Stimulated activated CD4-positive, alpha-beta T cell treated with anti-CD3 and anti-CD28 coated beads, Interleukin-12 subunit alpha, Interleukin-12 subunit beta, amount 100 ng/mL, for 48 hours (primary cell): ENCODE results near the gene OSBPL6.

ENCODE experiments used
- DNase-seq, 3 donors: peaks; one replicate each; pipeline ENCODE4 v3.0.0-alpha.2; 2020; ENCODE audit warnings: low read depth in 2 of 3, low spot score in 1 of 3

OSBPL6 gene

GRCh38 chr2:178237488-178238153 lies 43.3 kb downstream of the OSBPL6 start:
- no peak for DNase-seq

GRCh38 chr2:178238154-178238521 lies 43.8 kb downstream of the OSBPL6 start:
- no peak for DNase-seq

GRCh38 chr2:178238750-178239149 lies 44.4 kb downstream of the OSBPL6 start:
- DNase-seq: no peak

GRCh38 chr2:178241844-178242551 lies 47.7 kb downstream of the OSBPL6 start:
- no peak for DNase-seq

- DNase-seq: no peak
Measured at GRCh38 chr2:178242552-178242883, 48.2 kb downstream of the OSBPL6 start.

GRCh38 chr2:178243961-178244360 lies 49.6 kb downstream of the OSBPL6 start:
- no peak for DNase-seq

GRCh38 chr2:178244777-178245176 lies 50.5 kb downstream of the OSBPL6 start:
- DNase-seq: no peak

GRCh38 chr2:178246696-178247095 lies 52.4 kb downstream of the OSBPL6 start:
- DNase-seq: no peak

- no peak for DNase-seq
Measured at GRCh38 chr2:178247250-178247649, 52.9 kb downstream of the OSBPL6 start.

GRCh38 chr2:178250429-178250828 lies 56.1 kb downstream of the OSBPL6 start:
- no peak for DNase-seq

- no peak for DNase-seq
Measured at GRCh38 chr2:178251151-178251955, 57.0 kb downstream of the OSBPL6 start.

- no peak for DNase-seq
Measured at GRCh38 chr2:178256382-178257042, 62.2 kb downstream of the OSBPL6 start.

- no peak for DNase-seq
Measured at GRCh38 chr2:178257127-178257526, 62.8 kb downstream of the OSBPL6 start.

GRCh38 chr2:178258916-178259315 lies 64.6 kb downstream of the OSBPL6 start:
- no peak for DNase-seq

GRCh38 chr2:178263159-178263860 lies 69.0 kb downstream of the OSBPL6 start:
- no peak for DNase-seq

- no peak for DNase-seq
Measured at GRCh38 chr2:178264211-178264610, 69.9 kb downstream of the OSBPL6 start.

GRCh38 chr2:178265851-178266250 lies 71.5 kb downstream of the OSBPL6 start:
- no peak for DNase-seq

- no peak for DNase-seq
Measured at GRCh38 chr2:178266445-178266844, 72.1 kb downstream of the OSBPL6 start.

GRCh38 chr2:178267660-178268059 lies 73.3 kb downstream of the OSBPL6 start:
- no peak for DNase-seq

- no peak for DNase-seq
Measured at GRCh38 chr2:178268435-178268834, 74.1 kb downstream of the OSBPL6 start.
